ENCODE results near the gene TNIK.

TNIK gene

DNA sequence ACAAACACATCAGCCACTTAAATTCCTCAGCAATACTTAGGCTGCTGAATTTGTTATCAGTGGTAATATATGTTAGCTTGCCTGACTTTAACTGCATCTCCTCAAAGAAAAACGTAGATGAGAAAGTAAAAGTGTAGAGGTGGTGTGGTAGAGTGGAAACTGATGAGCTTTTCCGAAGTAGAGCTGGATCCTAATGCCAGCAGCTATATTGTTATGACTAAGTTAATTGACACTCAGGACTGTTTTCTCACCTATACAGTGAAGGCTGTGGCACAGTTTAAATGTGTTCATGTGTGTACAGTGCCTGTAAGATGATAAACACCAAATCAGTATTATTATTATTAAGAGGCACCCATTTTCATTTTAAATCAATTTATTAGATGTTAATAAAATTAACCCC is 174.9 kb downstream of the TNIK start:
- peak; percentile 27 for DNase-seq (ENCODE audit: low spot score)
- FAIRE-seq = no peak

DNA sequence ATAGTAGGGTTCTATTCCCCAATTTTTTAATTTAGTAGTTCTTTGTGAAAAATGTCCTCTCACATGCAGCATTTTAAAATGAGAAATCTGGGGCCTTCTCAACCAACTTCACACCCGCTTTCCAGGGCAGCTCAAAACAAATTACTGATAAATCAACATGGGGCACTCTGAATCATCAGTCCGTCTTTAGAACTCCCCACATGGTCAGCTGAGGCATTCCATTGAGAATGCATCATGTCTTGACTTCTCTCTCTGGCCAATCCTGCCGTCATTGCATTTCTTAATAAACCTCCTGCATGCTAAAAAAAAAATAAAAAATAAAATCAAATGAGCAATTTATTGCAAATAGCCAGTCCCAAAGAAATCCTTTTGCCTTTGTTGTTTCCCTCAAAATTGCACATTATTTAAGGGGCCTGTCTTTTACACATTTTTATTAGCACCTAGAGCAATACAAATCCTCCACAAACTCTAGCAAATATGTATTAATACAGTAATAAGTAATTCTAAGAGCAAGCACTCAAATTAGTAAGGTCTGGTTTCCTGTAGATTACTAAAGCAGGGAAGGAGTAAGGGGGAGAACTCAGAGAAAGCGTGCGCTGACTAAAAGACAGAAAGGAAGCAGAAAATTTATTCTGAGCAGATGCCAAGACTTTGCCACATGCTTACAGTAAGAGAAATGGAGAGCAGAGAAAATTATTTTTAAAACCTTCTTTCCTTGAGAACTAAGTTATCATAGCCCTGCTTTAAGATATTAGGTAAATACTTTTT is 175.7 kb downstream of the TNIK start:
- peak; percentile 83 for DNase-seq (ENCODE audit: low spot score)
- peak; percentile 96 for FAIRE-seq

DNA sequence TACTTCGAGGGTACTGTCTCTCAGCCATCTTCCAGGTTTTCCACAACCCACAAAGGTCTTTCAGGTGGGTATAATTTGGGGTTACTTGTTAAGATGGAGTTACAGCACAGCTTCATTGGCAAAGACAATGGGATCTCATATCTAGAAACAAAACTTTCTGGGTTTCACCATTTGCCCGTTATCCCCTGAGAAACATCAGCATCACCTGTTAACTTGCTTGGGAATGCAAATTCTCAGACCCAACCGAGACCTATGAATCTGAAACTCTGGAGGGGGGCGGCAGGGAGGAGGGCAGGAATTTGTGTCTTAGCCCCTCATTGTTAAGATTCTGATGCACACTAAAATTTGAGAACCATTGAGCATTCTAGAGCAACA is 176.4 kb downstream of the TNIK start:
- FAIRE-seq (no peak), DNase-seq (ENCODE audit: low spot score) (no peak)

GRCh38 chr3:171283183-171283847 is 176.9 kb downstream of the TNIK start:
- FAIRE-seq = no peak
- no peak for DNase-seq (ENCODE audit: low spot score)

GRCh38 chr3:171282041-171282440 is 178.2 kb downstream of the TNIK start:
- peak; percentile 43 for DNase-seq (ENCODE audit: low spot score)

GRCh38 chr3:171281256-171281992 is 178.8 kb downstream of the TNIK start:
- FAIRE-seq (no peak), DNase-seq (ENCODE audit: low spot score) (no peak)

More at GRCh38 chr3:171282041-171282440, 178.2 kb downstream of the TNIK start:
- FAIRE-seq = peak; percentile 78

- DNase-seq (ENCODE audit: low spot score) = no peak
- FAIRE-seq = no peak
Observed at GRCh38 chr3:171279972-171280371, 180.2 kb downstream of the TNIK start.

GRCh38 chr3:171278299-171278590 is 182.0 kb downstream of the TNIK start:
- DNase-seq (ENCODE audit: low spot score) (no peak), FAIRE-seq (no peak)

DNA sequence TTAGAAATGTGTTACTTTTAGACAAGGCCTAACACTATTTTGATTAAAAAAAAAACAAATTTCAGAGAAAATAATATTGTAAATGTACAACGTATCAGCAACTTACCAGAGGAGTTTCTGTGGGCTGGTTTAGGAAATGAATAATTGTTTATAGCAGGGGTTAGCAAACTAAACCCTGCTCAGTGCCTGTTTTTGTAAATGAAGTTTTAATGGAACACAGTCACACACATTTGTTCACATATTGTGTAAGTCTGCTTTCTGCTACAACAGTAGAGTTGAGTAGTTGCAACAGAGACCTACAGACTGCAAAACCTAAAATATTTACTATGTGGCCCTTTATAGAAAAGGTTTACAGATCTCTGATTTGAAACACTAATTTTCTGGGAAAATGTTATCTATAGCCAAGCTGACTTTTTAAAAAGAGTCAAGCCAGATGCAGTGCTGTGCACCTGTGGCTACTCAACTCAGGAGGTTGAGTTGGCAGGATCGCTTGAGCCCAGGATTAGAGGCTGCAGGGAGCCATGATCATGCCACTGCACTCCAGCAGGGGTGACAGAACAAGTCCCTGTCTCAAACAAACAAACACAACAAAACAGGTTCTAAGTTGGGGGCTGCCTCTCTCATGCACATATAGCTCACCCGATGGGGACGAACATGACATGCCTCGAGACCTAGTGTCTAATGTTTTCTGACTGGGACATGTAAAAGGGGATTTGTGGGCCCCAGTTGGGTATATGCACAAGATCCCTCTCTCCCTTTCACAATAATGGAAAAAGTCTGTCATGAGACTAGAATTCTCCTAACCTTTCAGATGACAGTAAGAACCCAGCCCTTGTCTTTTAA is 182.5 kb downstream of the TNIK start:
- FAIRE-seq (no peak), DNase-seq (ENCODE audit: low spot score) (no peak)

GRCh38 chr3:171276923-171277322 is 183.3 kb downstream of the TNIK start:
- DNase-seq (ENCODE audit: low spot score) (no peak), FAIRE-seq (no peak)

GRCh38 chr3:171274222-171274621 is 186.0 kb downstream of the TNIK start:
- FAIRE-seq (no peak), DNase-seq (ENCODE audit: low spot score) (no peak)

DNA sequence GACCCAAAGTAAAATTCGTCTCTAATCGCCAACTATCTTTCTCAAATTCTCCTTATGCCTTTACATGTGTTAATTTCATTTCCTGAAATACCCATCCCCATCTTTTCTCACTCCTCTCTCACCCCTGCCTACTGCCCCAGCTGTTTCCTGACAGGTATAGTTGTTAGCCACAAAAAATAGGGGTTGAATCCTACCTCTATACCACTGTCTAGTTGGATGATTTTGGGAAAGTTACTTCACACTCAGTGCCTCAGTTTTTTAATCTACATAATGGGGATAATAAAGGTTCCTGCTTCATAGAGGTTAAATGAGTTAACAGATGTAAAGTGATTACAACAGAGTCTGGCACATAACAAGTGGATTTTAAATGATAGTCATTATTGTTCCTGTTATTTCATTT is 189.7 kb downstream of the TNIK start:
- no peak for FAIRE-seq
- no peak for DNase-seq (ENCODE audit: low spot score)

- no peak for FAIRE-seq
- no peak for DNase-seq (ENCODE audit: low spot score)
Observed at GRCh38 chr3:171269542-171269941, 190.7 kb downstream of the TNIK start.

DNA sequence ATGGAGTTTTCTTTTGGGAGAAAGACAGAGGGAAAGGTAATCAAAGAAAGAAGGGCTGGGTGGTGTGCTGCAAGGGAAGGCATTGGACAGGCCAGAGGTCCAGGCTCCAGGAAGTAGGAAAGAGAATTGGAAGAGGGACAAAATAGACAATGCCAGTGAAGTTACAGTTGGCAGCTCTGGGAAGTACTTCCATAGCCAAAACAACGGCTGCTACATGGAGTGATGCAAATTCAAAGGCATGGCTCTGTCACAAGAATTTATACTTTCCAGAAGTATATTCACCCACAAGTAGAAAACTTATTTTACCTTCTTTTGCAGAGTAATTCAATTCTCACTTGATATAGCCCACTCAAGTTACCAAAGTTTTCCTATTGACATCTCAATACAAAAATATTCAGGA is 191.5 kb downstream of the TNIK start:
- DNase-seq (ENCODE audit: low spot score) (no peak), FAIRE-seq (no peak)

- no peak for FAIRE-seq
- DNase-seq (ENCODE audit: low spot score) = no peak
Observed at GRCh38 chr3:171267104-171267503, 193.1 kb downstream of the TNIK start.

DNA sequence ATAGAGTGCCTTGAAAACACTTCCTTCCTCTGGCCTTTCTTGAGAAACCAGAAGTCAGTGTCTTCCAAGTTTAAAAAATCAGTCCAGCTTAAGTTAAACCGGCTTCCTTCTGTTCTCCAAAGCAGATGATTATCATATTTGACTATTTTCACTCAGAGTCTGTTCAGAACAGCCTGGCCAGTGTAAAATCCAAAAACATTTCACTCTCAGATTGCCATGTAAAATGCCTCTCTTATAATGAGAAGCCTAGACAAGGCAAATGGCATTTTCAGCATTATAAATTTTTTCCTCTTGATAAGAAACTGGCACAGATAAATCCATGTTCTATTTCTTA is 193.5 kb downstream of the TNIK start:
- no peak for FAIRE-seq
- DNase-seq (ENCODE audit: low spot score) = no peak

DNA sequence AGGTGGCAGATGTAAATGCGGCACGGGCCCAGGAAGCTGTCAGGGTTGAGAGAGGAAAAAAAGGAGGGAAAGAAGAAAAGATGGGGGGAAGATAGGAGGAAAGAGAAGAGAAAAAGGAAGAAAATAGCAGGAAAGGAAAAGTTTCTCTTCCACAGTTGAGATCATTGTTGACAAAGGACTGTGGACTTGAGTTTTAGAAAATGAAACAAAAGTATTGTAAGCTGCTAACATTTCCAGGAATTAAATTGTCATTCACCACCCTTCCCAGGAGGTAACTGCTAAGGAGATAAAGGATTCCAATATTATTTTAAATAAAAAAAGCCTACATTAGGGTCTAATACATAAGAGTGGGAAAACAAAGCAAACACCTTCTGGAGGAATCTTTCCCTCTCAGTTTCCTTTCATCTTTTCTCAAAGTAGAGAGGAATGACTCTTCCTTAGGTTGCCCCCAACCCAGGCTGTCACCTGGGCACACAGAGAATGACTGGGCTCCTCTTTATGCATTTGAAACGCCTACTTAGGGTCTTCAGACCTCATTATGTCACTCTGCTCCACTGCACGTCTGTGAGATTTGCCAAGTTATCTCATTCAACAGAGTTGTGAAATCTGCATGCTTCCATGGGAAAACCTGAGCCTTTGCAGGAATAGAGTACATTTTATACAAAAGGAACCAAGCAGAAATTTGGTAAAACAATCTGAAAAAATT is 194.0 kb downstream of the TNIK start:
- no peak for FAIRE-seq

GRCh38 chr3:171264758-171265157 is 195.4 kb downstream of the TNIK start:
- no peak for FAIRE-seq
- DNase-seq (ENCODE audit: low spot score) = no peak

More for the DNA sequence above, 194.0 kb downstream of the TNIK start:
- DNase-seq (ENCODE audit: low spot score) = no peak

DNA sequence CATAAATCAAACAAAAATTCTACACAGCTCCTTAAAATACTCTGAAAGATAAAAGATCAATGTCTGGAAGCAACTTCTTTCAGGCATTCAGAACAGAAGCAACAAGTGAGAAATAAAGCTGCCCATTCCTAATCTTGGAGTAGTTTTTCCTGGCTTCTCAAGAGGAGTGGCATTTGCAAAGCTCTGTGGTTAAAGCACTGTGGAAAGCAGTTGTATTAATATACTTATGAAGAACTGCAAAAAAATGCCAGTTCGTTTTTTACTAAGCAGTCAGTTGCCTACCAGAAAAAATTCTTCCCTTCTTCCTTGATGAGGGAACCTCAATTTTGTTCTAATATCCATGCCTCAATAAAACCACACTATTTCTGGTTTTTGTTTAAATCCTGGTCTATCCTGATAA is 197.8 kb downstream of the TNIK start:
- FAIRE-seq = no peak
- DNase-seq (ENCODE audit: low spot score) = no peak

DNA sequence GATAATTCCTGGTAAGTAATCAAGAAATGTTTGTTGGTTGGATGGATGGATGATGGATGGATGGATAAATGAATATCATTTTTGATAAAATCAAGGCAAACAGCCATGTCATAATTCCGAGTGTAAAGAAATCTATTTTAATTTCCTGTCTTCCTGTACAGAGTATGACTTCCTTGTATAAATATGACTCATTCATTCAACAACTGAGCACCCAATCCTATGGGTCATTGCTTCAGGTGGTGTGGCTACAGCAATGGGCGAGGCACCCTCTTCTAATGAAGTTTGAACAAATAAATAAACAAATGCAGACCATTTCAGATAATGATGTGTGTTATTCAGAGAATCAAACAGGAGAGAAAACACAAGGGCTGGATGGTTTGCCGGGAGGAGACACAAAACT is 198.7 kb downstream of the TNIK start:
- peak; percentile 86 for FAIRE-seq
- peak; percentile 64 for DNase-seq (ENCODE audit: low spot score)

DNA sequence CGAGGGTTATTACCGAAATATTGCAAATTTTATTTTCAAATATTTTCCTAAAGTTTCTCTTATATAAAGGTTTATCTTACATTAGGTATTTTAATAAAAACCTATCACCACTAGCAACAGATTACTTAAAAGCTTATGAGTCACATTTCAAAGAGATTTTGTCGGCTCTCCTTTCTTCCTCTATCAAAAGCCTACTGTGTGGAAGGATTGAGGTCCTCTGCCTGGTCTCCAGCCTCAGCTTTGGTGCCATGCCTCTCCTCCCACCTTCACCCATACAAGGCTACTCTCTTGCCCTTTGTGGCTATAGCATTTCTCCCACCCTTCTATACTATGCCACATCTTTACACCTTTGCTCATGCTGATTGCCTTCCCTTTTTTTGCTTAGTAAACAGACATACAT is 199.3 kb downstream of the TNIK start:
- FAIRE-seq = peak; percentile 30
- DNase-seq (ENCODE audit: low spot score) = no peak

Measured in RCC 7860 (cell line).